ENCODE measurements around the gene FBN1.

DNA sequence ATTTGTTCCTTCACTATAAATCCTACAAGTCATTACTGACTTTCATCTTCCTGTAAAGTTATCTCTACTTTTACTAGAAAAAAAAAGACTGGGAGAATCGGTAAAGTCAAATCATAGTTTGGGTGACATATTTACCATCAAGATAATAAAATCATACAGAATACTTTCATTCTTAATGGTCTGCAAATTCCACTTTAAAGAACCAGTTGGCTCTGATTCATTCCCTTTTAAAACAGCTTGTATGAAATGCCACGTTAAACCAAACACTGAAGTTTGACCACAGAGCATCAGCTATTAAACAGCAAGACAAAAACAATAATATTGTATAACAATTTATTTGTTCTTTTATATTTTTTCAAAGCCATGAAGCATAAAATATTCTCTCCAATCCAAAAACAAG, 100.7 kb downstream of the FBN1 start:
- TF ChIP-seq, protein P1, sequence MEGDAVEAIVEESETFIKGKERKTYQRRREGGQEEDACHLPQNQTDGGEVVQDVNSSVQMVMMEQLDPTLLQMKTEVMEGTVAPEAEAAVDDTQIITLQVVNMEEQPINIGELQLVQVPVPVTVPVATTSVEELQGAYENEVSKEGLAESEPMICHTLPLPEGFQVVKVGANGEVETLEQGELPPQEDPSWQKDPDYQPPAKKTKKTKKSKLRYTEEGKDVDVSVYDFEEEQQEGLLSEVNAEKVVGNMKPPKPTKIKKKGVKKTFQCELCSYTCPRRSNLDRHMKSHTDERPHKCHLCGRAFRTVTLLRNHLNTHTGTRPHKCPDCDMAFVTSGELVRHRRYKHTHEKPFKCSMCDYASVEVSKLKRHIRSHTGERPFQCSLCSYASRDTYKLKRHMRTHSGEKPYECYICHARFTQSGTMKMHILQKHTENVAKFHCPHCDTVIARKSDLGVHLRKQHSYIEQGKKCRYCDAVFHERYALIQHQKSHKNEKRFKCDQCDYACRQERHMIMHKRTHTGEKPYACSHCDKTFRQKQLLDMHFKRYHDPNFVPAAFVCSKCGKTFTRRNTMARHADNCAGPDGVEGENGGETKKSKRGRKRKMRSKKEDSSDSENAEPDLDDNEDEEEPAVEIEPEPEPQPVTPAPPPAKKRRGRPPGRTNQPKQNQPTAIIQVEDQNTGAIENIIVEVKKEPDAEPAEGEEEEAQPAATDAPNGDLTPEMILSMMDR (IDR thresholded peaks at IDR 0.05 in 4 of 5, conservative IDR thresholded peaks at IDR 0.05 in 1 of 5): no peak
- no peak for TF ChIP-seq POLR2A (IDR thresholded peaks at IDR 0.05)

Measured in gastrocnemius medialis (tissue), 4 donors.